Endodermal cell (in vitro differentiated cells): ENCODE measurements around the gene KIF9. TPM values are rescaled to one million over a fixed set of nuclear protein-coding genes. Genes with fewer than 3 reads are reported as not detected.
A peak's percentile ranks its signal among the peaks of the same experiment; 100 is the strongest.

Experiments
- DNase-seq: peaks from one replicate; pipeline ENCODE4 v3.0.0-alpha.2; 2017
- H3K27ac ChIP-seq: 2 replicates; pipeline ENCODE4 v1.5.1; 2013; ENCODE audit warnings: mild to moderate bottlenecking, low read depth, low read length, moderate library complexity
- H3K27me3 ChIP-seq: 2 replicates; pipeline ENCODE4 v1.6.1; 2013; ENCODE audit warnings: mild to moderate bottlenecking, low read length, moderate library complexity; ENCODE audit not compliant: insufficient read depth, control insufficient read depth, poor library complexity, severe bottlenecking
- H3K36me3 ChIP-seq: 2 replicates; pipeline ENCODE4 v1.7.0; 2013; ENCODE audit warnings: mild to moderate bottlenecking, low read length, moderate library complexity; ENCODE audit not compliant: control insufficient read depth, insufficient read depth
- H3K4me1 ChIP-seq: one replicate; pipeline ENCODE4 v1.7.0; 2013; ENCODE audit warnings: low read length; ENCODE audit not compliant: control insufficient read depth, insufficient read depth
- H3K4me3 ChIP-seq: 2 replicates; pipeline ENCODE4 v1.5.1; 2013; ENCODE audit warnings: mild to moderate bottlenecking, low read length, moderate library complexity
- H3K9ac ChIP-seq: 2 replicates; pipeline ENCODE4 v1.6.1; 2013; ENCODE audit warnings: mild to moderate bottlenecking, low read length, moderate library complexity; ENCODE audit not compliant: poor library complexity, severe bottlenecking; ENCODE audit errors: extremely low read depth
- H3K9me3 ChIP-seq: 2 replicates; pipeline ENCODE4 v1.6.1; 2013; ENCODE audit warnings: mild to moderate bottlenecking, low read length, moderate library complexity; ENCODE audit not compliant: control insufficient read depth
- H3K27ac Mint-ChIP-seq: 2 replicates; pipeline ENCODE4 v1.8.0; 2020; ENCODE audit warnings: mixed read lengths
- H3K27me3 Mint-ChIP-seq: 2 replicates; pipeline ENCODE4 v1.8.0; 2021; ENCODE audit warnings: mild to moderate bottlenecking, mixed read lengths; ENCODE audit not compliant: insufficient read depth
- H3K36me3 Mint-ChIP-seq: 2 replicates; pipeline ENCODE4 v1.8.0; 2020; ENCODE audit warnings: low read depth, mixed read lengths
- H3K4me1 Mint-ChIP-seq: 2 replicates; pipeline ENCODE4 v1.8.0; 2020; ENCODE audit warnings: mixed read lengths
- H3K4me3 Mint-ChIP-seq: 2 replicates; pipeline ENCODE4 v1.8.0; 2020; ENCODE audit warnings: mild to moderate bottlenecking, moderate library complexity, mixed read lengths
- H3K9me3 Mint-ChIP-seq: 2 replicates; pipeline ENCODE4 v1.8.0; 2020; ENCODE audit warnings: mild to moderate bottlenecking, mixed read lengths
- CTCF ChIP-seq: fragments of 200-600 bp; sonication (generic); conservative IDR thresholded peaks from 2 replicates; pipeline ENCODE4 v1.5.0; 2021; ENCODE audit warnings: antibody characterized with exemption, mild to moderate bottlenecking
- WGBS, 2 experiments: methylation state at CpG; one replicate each; pipeline versions ENCODE4 v1.1.5 to v1.1.7; 2013; ENCODE audit warnings: missing lambda C conversion rate in 2 of 2, mixed read lengths in 1 of 2; ENCODE audit not compliant: insufficient coverage in 1 of 2, insufficient read length in 1 of 2; 5-methylcytosine and 5-hydroxymethylcytosine counted together
- total RNA-seq, 2 donors: library from RNA; stranded (reverse); fragmentation: NEBNext Ultra II Directional in 1 of 2; extraction: Animal tissue kit (Norgen Biotek cat#: 25700) in 1 of 2; gene quantifications; 2 replicates in 1 of 2; 3 replicates in 1 of 2; pipeline ENCODE4 v1.2.1, GENCODE V29; 2021

The KIF9 gene
- total RNA-seq, 2 donors from 2014 or later = 9.9 TPM

GRCh38 chr3:47247131-47248064 is 35.2 kb downstream of the KIF9 start:
- no peaks in the 10 kb centered on the region for H3K27me3 ChIP-seq
- H3K9me3 Mint-ChIP-seq = no peaks in the 10 kb centered on the region
- H3K36me3 ChIP-seq = no peaks in the 10 kb centered on the region
- H3K4me1 ChIP-seq = no peaks in the 10 kb centered on the region
- H3K4me1 Mint-ChIP-seq = peaks cover 2% of the 10 kb centered on the region
- no peak overlapping the region for H3K9ac ChIP-seq
- H3K27ac Mint-ChIP-seq = peak overlapping the region; percentile 44
- DNase-seq = no peak
- no peaks in the 10 kb centered on the region for H3K9me3 ChIP-seq
- no peak for TF ChIP-seq CTCF
- no peaks in the 10 kb centered on the region for H3K27me3 Mint-ChIP-seq
- no peak overlapping the region for H3K4me3 Mint-ChIP-seq
- 84 to 90% methylated on average over 2 to 14 of the region's 14 CpGs for WGBS, 2 experiments
- no peak overlapping the region for H3K27ac ChIP-seq
- no peak overlapping the region for H3K4me3 ChIP-seq
- no peaks in the 10 kb centered on the region for H3K36me3 Mint-ChIP-seq

- Histone ChIP-seq H3K9me3 (no peaks in the 10 kb centered on the region), H3K27me3 (no peaks in the 10 kb centered on the region), H3K4me3 (no peak overlapping the region), H3K36me3 (no peaks in the 10 kb centered on the region), H3K9ac (no peak overlapping the region), H3K4me1 (no peaks in the 10 kb centered on the region), H3K27ac (no peak overlapping the region)
- Mint-ChIP-seq H3K27me3 (no peaks in the 10 kb centered on the region), H3K27ac (no peak overlapping the region), H3K4me3 (no peak overlapping the region), H3K36me3 (no peaks in the 10 kb centered on the region), H3K9me3 (no peaks in the 10 kb centered on the region), H3K4me1 (peaks cover under 1% of the 10 kb centered on the region)
- TF ChIP-seq CTCF = no peak
- WGBS, 2 experiments = 77 to 92% methylated on average over 2 of the region's 2 CpGs
- no peak for DNase-seq
Measured at GRCh38 chr3:47245271-47245670, 37.3 kb downstream of the KIF9 start.

- Histone ChIP-seq H3K27ac (no peak overlapping the region), H3K27me3 (no peaks in the 10 kb centered on the region), H3K9me3 (no peaks in the 10 kb centered on the region), H3K4me3 (no peak overlapping the region), H3K4me1 (no peaks in the 10 kb centered on the region), H3K9ac (no peak overlapping the region), H3K36me3 (no peaks in the 10 kb centered on the region)
- H3K4me3 Mint-ChIP-seq = no peak overlapping the region
- no peaks in the 10 kb centered on the region for H3K4me1 Mint-ChIP-seq
- no peaks in the 10 kb centered on the region for H3K36me3 Mint-ChIP-seq
- TF ChIP-seq CTCF = no peak
- no peaks in the 10 kb centered on the region for H3K27me3 Mint-ChIP-seq
- no peaks in the 10 kb centered on the region for H3K9me3 Mint-ChIP-seq
- DNase-seq = no peak
- 91 to 94% methylated on average over 6 to 10 of the region's 10 CpGs for WGBS, 2 experiments
- no peak overlapping the region for H3K27ac Mint-ChIP-seq
Measured at GRCh38 chr3:47244531-47245100, 38.0 kb downstream of the KIF9 start.
